ENCODE measurements around the gene OR13C4. TPM values are rescaled to one million over a fixed set of nuclear protein-coding genes. Genes with fewer than 3 reads are reported as not detected.

OR13C4 gene
- total RNA-seq (not detected), polyA plus RNA-seq (ENCODE audit: insufficient read depth, low read depth, low replicate concordance) (not detected)
- long read RNA-seq, donor 1 = 0 reads
- long read RNA-seq, donor 2 = 0 reads
- long read RNA-seq, donor 3 = 0 reads
- long read RNA-seq, donor 4 = 0 reads
- long read RNA-seq, donor 5 = 0 reads
- long read RNA-seq, donor 6 = 0 reads
- long read RNA-seq, donor 7 = 0 reads
- long read RNA-seq, donor 8 = 0 reads
- long read RNA-seq, donor 9 = 0 reads
- long read RNA-seq, donor 10 = 0 reads

- Histone ChIP-seq H3K27ac (ENCODE audit: low read depth in 2 of 2, low read length in 2 of 2) (no peak within 1 kb of the TSS), H3K36me3 (ENCODE audit: control insufficient read depth in 2 of 3, insufficient read depth in 3 of 3, low read length in 3 of 3) (no peaks in the 10 kb centered on the region), H3K9me3 (ENCODE audit: control insufficient read depth in 2 of 3, insufficient read depth in 1 of 3, low read length in 3 of 3) (no peaks in the 10 kb centered on the region), H3K9ac (ENCODE audit: low read length in 3 of 3) (no peak within 1 kb of the TSS), H3K4me1 (ENCODE audit: control insufficient read depth in 2 of 3, insufficient read depth in 2 of 3, low read depth in 1 of 3, low read length in 3 of 3) (no peaks in the 10 kb centered on the region), H3K27me3 (ENCODE audit: control insufficient read depth, insufficient read depth, low read length) (no peaks in the 10 kb centered on the region), H3K4me3 (ENCODE audit: low read length in 3 of 3) (no peak within 1 kb of the TSS)
- intact Hi-C loops (cut with DNase I) = no loop called here
- no peak for TF ChIP-seq CTCF (IDR thresholded peaks at IDR 0.05; ENCODE audit: borderline replicate concordance, extremely low read depth, insufficient read depth)
- DNase-seq (no peak), FAIRE-seq (no peak)
These were observed at the start of gene OR13C4 for GRCh38 chr9:104527109-104527508. Gene OR13C4 (minus strand): TSS chr9:104527209. CDS start chr9:104527209, 0 bp downstream.

- DNase-seq (no peak), FAIRE-seq (no peak)
- Histone ChIP-seq H3K27me3 (ENCODE audit: control insufficient read depth, insufficient read depth, low read length) (no peaks in the 10 kb centered on the region), H3K27ac (ENCODE audit: low read depth in 2 of 2, low read length in 2 of 2) (no peak overlapping the region), H3K36me3 (ENCODE audit: control insufficient read depth in 2 of 3, insufficient read depth in 3 of 3, low read length in 3 of 3) (no peaks in the 10 kb centered on the region), H3K9me3 (ENCODE audit: control insufficient read depth in 2 of 3, insufficient read depth in 1 of 3, low read length in 3 of 3) (peaks cover 0 to 2% (median 0%) of the 10 kb centered on the region in 3 donors), H3K4me1 (ENCODE audit: control insufficient read depth in 2 of 3, insufficient read depth in 2 of 3, low read depth in 1 of 3, low read length in 3 of 3) (no peaks in the 10 kb centered on the region), H3K4me3 (ENCODE audit: low read length in 3 of 3) (no peak overlapping the region), H3K9ac (ENCODE audit: low read length in 3 of 3) (no peak overlapping the region)
- intact Hi-C loops (cut with DNase I) = no loop called here
- TF ChIP-seq CTCF (IDR thresholded peaks at IDR 0.05; ENCODE audit: borderline replicate concordance, extremely low read depth, insufficient read depth) = no peak
These were observed 48.4 kb upstream of the OR13C4 start for GRCh38 chr9:104575456-104575855.

GRCh38 chr9:104572612-104573011 is 45.6 kb upstream of the OR13C4 start:
- no peak for FAIRE-seq
- Histone ChIP-seq H3K27ac (ENCODE audit: low read depth in 2 of 2, low read length in 2 of 2) (no peak overlapping the region), H3K36me3 (ENCODE audit: control insufficient read depth in 2 of 3, insufficient read depth in 3 of 3, low read length in 3 of 3) (no peaks in the 10 kb centered on the region), H3K27me3 (ENCODE audit: control insufficient read depth, insufficient read depth, low read length) (no peaks in the 10 kb centered on the region), H3K4me3 (ENCODE audit: low read length in 3 of 3) (no peak overlapping the region), H3K4me1 (ENCODE audit: control insufficient read depth in 2 of 3, insufficient read depth in 2 of 3, low read depth in 1 of 3, low read length in 3 of 3) (no peaks in the 10 kb centered on the region), H3K9me3 (ENCODE audit: control insufficient read depth in 2 of 3, insufficient read depth in 1 of 3, low read length in 3 of 3) (peaks cover 0 to 2% (median 0%) of the 10 kb centered on the region in 3 donors), H3K9ac (ENCODE audit: low read length in 3 of 3) (no peak overlapping the region)
- no peak for DNase-seq
- TF ChIP-seq CTCF (IDR thresholded peaks at IDR 0.05; ENCODE audit: borderline replicate concordance, extremely low read depth, insufficient read depth) = no peak
- intact Hi-C loops (cut with DNase I) = no loop called here

GRCh38 chr9:104568868-104569267 is 41.9 kb upstream of the OR13C4 start, which contains the start of gene OR13C8:
Gene OR13C8 (plus strand): TSS chr9:104569168. CDS start chr9:104569168, 0 bp downstream.
- intact Hi-C loops (cut with DNase I) = no loop called here
- DNase-seq (no peak), FAIRE-seq (no peak)
- no peak within 1 kb of the TSS for H3K9ac ChIP-seq (ENCODE audit: low read length in 3 of 3)
- H3K9me3 ChIP-seq (ENCODE audit: control insufficient read depth in 2 of 3, insufficient read depth in 1 of 3, low read length in 3 of 3) = peaks cover 0 to 2% (median 0%) of the 10 kb centered on the region in 3 donors
- no peaks in the 10 kb centered on the region for H3K36me3 ChIP-seq (ENCODE audit: control insufficient read depth in 2 of 3, insufficient read depth in 3 of 3, low read length in 3 of 3)
- no peaks in the 10 kb centered on the region for H3K27me3 ChIP-seq (ENCODE audit: control insufficient read depth, insufficient read depth, low read length)
- H3K27ac ChIP-seq (ENCODE audit: low read depth in 2 of 2, low read length in 2 of 2) = no peak within 1 kb of the TSS
- TF ChIP-seq CTCF (IDR thresholded peaks at IDR 0.05; ENCODE audit: borderline replicate concordance, extremely low read depth, insufficient read depth) = no peak
- H3K4me1 ChIP-seq (ENCODE audit: control insufficient read depth in 2 of 3, insufficient read depth in 2 of 3, low read depth in 1 of 3, low read length in 3 of 3) = no peaks in the 10 kb centered on the region
- H3K4me3 ChIP-seq (ENCODE audit: low read length in 3 of 3) = no peak within 1 kb of the TSS
